Measurements from ENCODE around the gene PCBP4.

Gene PCBP4

DNA sequence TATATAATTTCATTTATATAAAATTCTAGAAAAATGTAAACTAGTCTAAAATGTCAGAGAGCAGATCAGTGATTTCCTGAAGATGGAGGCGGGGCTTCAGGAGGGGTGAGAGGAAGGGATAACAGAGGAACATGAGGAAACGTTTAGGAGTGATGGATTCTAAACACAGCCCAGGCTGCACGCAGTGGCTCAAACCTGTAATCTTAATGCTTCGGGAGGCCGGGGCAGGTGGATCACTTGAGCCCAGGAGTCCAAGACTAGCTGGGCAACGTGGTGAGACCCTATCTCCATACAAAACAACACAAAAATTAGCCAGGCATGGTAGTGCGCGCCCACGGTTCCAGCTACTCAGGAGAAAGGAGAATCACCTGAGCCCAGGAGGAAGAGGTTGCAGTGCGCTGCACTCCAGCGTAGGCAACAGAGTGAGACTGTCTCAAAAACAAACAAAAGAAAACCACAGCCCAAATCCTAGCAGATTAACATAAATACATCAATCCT, 46.1 kb downstream of the PCBP4 start:
- no peak for DNase-seq (ENCODE audit: low read depth in 1 of 2, low spot score in 1 of 2)

DNA sequence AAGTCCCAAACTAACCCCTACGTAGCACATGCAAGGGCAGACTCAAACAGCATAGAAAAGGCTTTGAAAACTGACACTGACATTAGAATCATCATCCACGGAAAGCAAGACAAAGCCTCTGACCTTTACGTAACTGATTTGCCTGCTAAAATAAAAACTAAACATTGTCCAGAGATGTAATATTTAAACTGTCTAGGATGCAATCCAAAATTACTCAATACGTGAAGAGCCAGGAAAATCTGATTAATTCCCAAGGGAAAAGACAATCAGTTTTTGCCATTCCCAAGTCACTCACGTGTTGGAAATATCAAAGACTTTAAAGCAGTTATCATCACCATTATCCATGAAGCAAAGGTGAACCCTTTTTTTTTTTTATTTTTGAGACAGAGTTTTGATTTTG, 50.8 kb downstream of the PCBP4 start:
- no peak for DNase-seq (ENCODE audit: low read depth in 1 of 2, low spot score in 1 of 2)

DNA sequence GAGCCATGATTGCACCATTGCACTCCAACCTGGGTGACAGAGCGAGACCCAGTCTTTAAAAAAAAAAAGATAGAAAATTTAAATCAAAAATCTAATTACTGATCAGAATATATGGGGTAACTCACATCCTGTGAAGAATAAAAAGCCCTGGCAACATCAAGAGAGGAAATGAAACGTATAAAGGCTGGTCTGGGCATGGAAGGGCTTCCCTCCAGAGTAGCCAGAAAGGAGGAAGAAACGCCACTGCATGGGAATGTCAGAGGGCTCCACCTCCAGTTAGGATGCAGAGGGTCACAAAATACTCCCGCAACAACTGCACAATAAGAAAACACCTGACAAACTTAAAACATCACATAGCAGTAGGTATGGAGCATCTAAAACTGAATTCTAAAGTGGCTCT, 59.2 kb downstream of the PCBP4 start:
- DNase-seq (ENCODE audit: low read depth in 1 of 2, low spot score in 1 of 2), result no peak

Data from stimulated activated CD4-positive, alpha-beta T cell treated with anti-CD3 and anti-CD28 coated beads, Interleukin-15, amount 100 ng/mL, for 1 hour (primary cell).